ENCODE results near the gene WDR59.

The WDR59 gene

DNA sequence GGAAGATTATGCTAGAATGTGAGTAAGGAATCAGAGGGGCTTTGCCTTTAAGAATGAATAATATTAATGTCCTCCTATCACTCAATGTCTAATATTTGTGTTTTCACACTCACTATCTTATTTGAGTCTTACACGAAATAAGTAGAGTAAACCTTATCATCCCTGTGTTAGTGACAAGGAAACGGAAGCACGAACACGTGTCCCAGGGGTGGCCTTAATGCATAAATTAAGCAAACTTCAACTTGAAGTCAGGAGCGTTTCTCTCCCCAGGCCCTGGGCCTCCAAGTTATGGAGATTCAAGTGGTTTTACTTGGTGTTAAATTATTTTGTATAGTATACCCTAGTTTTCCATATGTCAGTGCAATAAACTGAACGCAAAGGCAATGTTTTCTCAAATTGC is 96.0 kb downstream of the WDR59 start:
- Histone ChIP-seq H3K36me3 (peaks cover 15% of the 10 kb centered on the region), H3K27me3 (no peaks in the 10 kb centered on the region), H3K4me3 (ENCODE audit: low read depth, low read length) (no peak overlapping the region), H3K4me1 (no peaks in the 10 kb centered on the region), H3K9me3 (no peaks in the 10 kb centered on the region)
- no peak for DNase-seq
- TF ChIP-seq, protein P1, sequence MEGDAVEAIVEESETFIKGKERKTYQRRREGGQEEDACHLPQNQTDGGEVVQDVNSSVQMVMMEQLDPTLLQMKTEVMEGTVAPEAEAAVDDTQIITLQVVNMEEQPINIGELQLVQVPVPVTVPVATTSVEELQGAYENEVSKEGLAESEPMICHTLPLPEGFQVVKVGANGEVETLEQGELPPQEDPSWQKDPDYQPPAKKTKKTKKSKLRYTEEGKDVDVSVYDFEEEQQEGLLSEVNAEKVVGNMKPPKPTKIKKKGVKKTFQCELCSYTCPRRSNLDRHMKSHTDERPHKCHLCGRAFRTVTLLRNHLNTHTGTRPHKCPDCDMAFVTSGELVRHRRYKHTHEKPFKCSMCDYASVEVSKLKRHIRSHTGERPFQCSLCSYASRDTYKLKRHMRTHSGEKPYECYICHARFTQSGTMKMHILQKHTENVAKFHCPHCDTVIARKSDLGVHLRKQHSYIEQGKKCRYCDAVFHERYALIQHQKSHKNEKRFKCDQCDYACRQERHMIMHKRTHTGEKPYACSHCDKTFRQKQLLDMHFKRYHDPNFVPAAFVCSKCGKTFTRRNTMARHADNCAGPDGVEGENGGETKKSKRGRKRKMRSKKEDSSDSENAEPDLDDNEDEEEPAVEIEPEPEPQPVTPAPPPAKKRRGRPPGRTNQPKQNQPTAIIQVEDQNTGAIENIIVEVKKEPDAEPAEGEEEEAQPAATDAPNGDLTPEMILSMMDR (IDR thresholded peaks at IDR 0.05; ENCODE audit: low read depth, low read length) = no peak

DNA sequence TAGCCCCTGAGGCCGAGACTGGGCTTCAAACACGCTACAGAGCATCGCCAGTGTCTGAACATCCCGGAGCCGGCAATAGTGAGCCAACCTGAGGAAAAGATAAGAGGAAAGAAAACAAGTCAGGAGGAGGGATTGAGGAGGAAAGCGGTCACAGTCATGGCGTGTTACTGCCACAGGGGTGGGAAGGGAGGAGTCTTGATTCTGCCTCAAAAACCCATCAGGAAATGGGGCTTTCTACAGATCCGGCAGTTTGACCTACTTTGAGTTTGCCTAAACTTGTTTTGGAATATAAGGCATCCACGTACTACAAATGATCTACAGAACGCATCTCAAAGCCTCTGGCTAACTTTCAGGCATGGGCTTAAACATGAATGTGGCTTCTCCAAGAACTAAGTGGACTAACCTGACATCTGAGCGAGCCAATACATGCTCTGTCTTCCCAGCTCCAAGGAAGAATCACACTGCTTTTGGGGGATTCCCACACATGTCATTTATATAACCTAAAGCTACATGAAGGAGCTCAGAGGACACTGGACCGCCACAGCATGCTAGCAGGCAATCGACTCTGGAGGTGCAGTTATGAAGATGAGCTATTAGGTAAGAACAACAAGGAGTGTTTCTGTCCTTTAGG is 96.6 kb downstream of the WDR59 start:
- Histone ChIP-seq H3K4me1 (no peaks in the 10 kb centered on the region), H3K36me3 (peaks cover 15% of the 10 kb centered on the region), H3K4me3 (ENCODE audit: low read depth, low read length) (no peak overlapping the region), H3K9me3 (no peaks in the 10 kb centered on the region), H3K27me3 (no peaks in the 10 kb centered on the region)
- DNase-seq = no peak
- TF ChIP-seq, protein P1 (IDR thresholded peaks at IDR 0.05; ENCODE audit: low read depth, low read length) = no peak

DNA sequence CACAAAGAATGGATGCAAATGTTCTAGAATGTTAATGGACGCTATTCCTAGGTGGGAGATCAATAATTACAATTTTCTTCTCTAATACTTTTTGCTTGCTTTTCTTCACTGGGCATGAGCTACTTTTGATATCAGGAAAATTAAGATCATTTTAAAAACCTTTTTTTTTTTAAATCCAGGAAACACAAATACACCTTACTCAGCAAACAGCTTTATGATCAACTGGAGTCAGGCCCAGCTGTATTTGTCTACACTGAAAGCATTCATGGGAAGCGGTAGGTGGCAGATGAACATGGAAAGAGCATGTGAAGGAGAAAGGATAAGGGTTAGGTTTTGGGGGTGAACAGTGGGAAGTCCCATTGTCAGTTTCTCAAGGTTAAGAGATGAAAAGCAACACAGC is 97.8 kb downstream of the WDR59 start:
- no peaks in the 10 kb centered on the region for H3K4me1 ChIP-seq
- DNase-seq = no peak
- no peaks in the 10 kb centered on the region for H3K9me3 ChIP-seq
- TF ChIP-seq, protein P1 (IDR thresholded peaks at IDR 0.05; ENCODE audit: low read depth, low read length) = no peak
- H3K27me3 ChIP-seq = no peaks in the 10 kb centered on the region
- no peak overlapping the region for H3K4me3 ChIP-seq (ENCODE audit: low read depth, low read length)
- peaks cover 15% of the 10 kb centered on the region for H3K36me3 ChIP-seq

DNA sequence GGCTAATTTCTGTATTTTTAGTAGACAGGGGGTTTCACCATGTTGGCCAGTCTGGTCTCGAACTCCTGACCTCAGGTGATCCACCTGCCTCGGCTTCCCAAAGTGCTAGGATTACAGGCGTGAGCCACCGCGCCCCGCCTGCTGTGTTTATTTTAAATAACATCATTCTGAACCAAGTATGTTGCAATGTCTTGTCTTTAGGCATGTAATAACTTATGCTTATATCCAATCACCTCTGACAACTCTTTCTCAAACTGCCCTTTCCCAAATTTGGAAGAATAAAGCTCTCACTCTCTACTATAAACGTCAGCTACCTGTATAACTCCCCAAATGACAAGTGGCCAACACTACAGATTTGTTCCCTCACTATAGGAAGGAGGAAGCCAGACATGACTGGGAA is 107.2 kb downstream of the WDR59 start:
- Histone ChIP-seq H3K4me3 (ENCODE audit: low read depth, low read length) (no peak overlapping the region), H3K27me3 (no peaks in the 10 kb centered on the region), H3K9me3 (no peaks in the 10 kb centered on the region; the same call in 1 of the 2 replicates), H3K4me1 (peaks cover 6% of the 10 kb centered on the region), H3K36me3 (peaks cover 7% of the 10 kb centered on the region; the same call in 1 of the 2 replicates)
- TF ChIP-seq, protein P1 (IDR thresholded peaks at IDR 0.05; ENCODE audit: low read depth, low read length) = no peak
- DNase-seq = no peak

DNA sequence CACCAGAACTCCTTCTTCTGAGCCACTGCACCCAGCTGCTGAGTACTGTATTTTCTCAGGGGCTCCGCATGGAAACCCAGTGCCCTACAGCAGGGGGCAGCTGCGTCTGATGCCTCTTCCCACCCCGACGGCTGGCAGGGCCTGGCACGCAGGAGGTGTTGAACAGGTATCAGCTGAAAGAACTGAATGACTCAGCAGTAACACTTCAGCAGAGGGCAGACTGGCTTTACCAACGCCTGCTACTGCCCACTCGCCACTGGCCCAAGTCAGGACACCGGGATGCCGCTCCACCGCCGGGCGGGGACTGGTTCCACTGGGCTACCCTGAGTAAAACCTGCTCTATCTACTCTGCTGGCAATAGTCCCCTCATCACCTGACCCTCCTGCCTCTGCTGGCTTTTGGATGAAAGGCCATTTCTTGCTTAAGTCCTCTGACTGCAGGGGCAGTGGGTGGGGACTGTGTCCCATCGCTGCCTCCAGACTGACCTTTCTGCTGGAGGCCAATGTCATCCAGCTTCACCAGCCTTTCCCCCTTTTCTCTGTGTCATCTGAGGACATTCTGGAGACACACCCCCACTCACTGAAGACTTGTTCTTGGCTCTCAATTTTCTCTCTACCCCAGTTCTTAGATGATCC is 109.9 kb downstream of the WDR59 start:
- no peaks in the 10 kb centered on the region for H3K27me3 ChIP-seq
- TF ChIP-seq, protein P1 (IDR thresholded peaks at IDR 0.05; ENCODE audit: low read depth, low read length) = no peak
- peaks cover 4% of the 10 kb centered on the region; the same call in 1 of the 2 replicates for H3K36me3 ChIP-seq
- H3K4me1 ChIP-seq = peaks cover 6% of the 10 kb centered on the region
- no peak overlapping the region for H3K4me3 ChIP-seq (ENCODE audit: low read depth, low read length)
- no peak for DNase-seq
- no peaks in the 10 kb centered on the region; the same call in 1 of the 2 replicates for H3K9me3 ChIP-seq

DNA sequence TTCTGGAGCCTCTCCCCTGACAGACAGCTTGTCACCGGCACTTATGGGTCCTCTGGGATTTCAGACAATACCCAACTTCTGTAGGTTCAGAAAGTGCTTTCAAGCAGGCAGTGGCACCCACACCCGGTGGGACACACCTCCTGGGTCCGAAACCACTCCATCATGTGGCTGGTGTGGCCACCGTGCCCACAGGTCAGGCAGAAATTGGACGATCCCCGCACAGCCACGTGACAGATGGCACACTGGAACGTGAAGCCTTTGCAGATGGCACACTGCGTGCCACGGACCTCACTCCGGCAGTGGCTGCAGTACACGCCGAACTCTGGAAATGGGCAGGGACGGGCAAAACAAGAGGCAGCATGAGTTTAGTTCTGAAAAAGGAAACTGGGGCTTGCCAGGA is 110.8 kb downstream of the WDR59 start:
- Histone ChIP-seq H3K36me3 (peaks cover 4% of the 10 kb centered on the region; the same call in 1 of the 2 replicates), H3K9me3 (no peaks in the 10 kb centered on the region; the same call in 1 of the 2 replicates), H3K27me3 (no peaks in the 10 kb centered on the region), H3K4me1 (peaks cover 6% of the 10 kb centered on the region), H3K4me3 (ENCODE audit: low read depth, low read length) (no peak overlapping the region)
- DNase-seq = no peak
- TF ChIP-seq, protein P1 (IDR thresholded peaks at IDR 0.05; ENCODE audit: low read depth, low read length) = no peak
